Measurements from ENCODE around the gene NADSYN1. TPM values are rescaled to one million over a fixed set of nuclear protein-coding genes. Genes with fewer than 3 reads are reported as not detected.

NADSYN1 gene
- total RNA-seq, 3 donors from 2014 or later (not counting 1 experiment from before 2014, with no cell fraction given): 134 to 156 (median 150) TPM

DNA sequence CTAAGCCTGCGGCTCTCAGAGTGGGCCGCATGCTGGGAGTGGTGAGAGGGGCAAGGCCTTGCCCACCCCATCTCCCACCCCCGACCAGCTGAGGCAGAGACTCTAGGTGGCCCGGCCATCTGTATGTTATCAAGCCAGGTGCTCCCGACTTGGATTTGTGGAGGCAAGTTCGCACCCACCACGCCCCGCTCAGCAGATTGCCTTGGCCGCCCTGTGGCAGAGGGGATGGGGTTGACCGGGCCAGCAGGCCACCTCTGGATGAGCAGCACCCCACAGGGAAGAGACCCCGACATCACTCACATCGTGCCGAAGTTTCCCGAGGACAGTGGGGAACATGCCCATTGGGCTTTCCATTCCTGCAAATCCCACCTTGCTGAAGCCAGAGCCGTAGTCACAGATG lies 45.6 kb upstream of the NADSYN1 start:
- TF ChIP-seq, protein P1, sequence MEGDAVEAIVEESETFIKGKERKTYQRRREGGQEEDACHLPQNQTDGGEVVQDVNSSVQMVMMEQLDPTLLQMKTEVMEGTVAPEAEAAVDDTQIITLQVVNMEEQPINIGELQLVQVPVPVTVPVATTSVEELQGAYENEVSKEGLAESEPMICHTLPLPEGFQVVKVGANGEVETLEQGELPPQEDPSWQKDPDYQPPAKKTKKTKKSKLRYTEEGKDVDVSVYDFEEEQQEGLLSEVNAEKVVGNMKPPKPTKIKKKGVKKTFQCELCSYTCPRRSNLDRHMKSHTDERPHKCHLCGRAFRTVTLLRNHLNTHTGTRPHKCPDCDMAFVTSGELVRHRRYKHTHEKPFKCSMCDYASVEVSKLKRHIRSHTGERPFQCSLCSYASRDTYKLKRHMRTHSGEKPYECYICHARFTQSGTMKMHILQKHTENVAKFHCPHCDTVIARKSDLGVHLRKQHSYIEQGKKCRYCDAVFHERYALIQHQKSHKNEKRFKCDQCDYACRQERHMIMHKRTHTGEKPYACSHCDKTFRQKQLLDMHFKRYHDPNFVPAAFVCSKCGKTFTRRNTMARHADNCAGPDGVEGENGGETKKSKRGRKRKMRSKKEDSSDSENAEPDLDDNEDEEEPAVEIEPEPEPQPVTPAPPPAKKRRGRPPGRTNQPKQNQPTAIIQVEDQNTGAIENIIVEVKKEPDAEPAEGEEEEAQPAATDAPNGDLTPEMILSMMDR (IDR thresholded peaks at IDR 0.05): no peak
- DNase-seq: no peak

DNA sequence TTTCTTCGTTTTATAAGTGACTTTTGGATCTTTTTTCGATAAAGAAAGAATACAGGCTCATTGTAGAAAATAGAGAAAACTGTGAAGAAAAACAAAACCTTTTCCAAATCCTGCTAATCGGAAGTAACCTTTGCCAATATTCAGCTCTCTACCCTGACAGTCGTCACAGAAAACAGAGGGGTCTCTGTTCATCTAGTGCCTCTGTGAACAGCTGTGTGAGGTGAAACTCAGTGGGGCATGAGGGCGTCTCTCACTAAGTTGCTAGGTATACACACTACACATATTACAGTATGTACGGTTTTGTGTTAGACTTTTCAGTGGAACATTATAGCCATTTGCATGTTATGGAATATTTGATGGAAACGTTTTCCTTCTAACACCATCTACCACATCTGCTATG lies 44.2 kb upstream of the NADSYN1 start:
- 69% methylated on average over 2 of the region's 7 CpGs for WGBS (ENCODE audit: insufficient coverage)
- ATAC-seq: no peak

More for the DNA sequence above, 45.6 kb upstream of the NADSYN1 start:
- Mint-ChIP-seq H3K27me3 (ENCODE audit: low read depth in 2 of 2) (peaks cover 0 to 15% of the 10 kb centered on the region in 2 donors), H3K4me3 (no peak overlapping the region), H3K9me3 (peaks cover 6 to 9% of the 10 kb centered on the region in 2 donors), H3K4me1 (peaks cover 0 to 5% of the 10 kb centered on the region in 2 donors), H3K36me3 (no peaks in the 10 kb centered on the region), H3K27ac (no peak overlapping the region)
- intact Hi-C loops (cut with micrococcal nuclease): no loop called here
- Histone ChIP-seq H3K27ac (ENCODE audit: low read length) (no peak overlapping the region), H3K36me3 (ENCODE audit: control insufficient read depth, insufficient read depth, low read length) (no peaks in the 10 kb centered on the region), H3K27me3 (ENCODE audit: control insufficient read depth, insufficient read depth, low read length) (no peaks in the 10 kb centered on the region), H3K4me1 (ENCODE audit: control insufficient read depth, insufficient read depth, low read length) (no peaks in the 10 kb centered on the region), H3K4me3 (ENCODE audit: low read length) (no peak overlapping the region), H3K9me3 (ENCODE audit: control insufficient read depth, insufficient read depth, low read length) (no peaks in the 10 kb centered on the region)
- WGBS (ENCODE audit: insufficient coverage): 88% methylated on average over 15 of the region's 15 CpGs
- no peak for ATAC-seq

DNA sequence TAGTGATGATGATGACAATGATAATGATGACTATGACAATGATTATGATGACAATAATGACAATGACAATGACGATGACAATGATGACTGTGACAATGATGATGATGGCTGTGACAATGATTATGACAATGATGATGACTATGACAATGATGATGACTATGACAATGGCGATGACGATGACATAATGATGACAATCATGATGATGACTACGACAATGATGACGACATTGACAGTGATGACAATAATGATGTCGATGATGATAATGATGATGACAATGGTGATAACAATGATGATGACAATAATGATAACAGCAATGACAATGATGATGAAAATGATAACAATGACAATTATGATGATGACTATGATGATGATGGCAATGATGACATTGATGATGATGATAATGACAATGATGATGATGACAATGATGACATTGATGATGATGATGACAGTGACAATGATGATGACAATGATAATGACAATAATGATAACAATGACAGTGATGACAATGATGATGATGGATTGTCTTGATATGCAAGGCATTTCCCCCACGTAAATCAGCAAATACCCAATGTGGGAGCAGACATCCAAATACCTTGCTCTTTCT lies 42.5 kb upstream of the NADSYN1 start:
- no peaks in the 10 kb centered on the region for H3K9me3 ChIP-seq (ENCODE audit: control insufficient read depth, insufficient read depth, low read length)
- 78% methylated on average over 6 of the region's 7 CpGs for WGBS (ENCODE audit: insufficient coverage)
- no peak overlapping the region for H3K27ac ChIP-seq (ENCODE audit: low read length)
- intact Hi-C loops (cut with micrococcal nuclease): no loop called here
- no peak for DNase-seq
- no peaks in the 10 kb centered on the region for H3K4me1 ChIP-seq (ENCODE audit: control insufficient read depth, insufficient read depth, low read length)
- H3K4me3 ChIP-seq (ENCODE audit: low read length): no peak overlapping the region
- no peaks in the 10 kb centered on the region for H3K36me3 ChIP-seq (ENCODE audit: control insufficient read depth, insufficient read depth, low read length)
- H3K36me3 Mint-ChIP-seq: no peaks in the 10 kb centered on the region
- no peak for ATAC-seq
- H3K9me3 Mint-ChIP-seq: peaks cover 0 to 8% of the 10 kb centered on the region in 2 donors
- no peak overlapping the region for H3K27ac Mint-ChIP-seq
- H3K27me3 ChIP-seq (ENCODE audit: control insufficient read depth, insufficient read depth, low read length): no peaks in the 10 kb centered on the region
- H3K4me1 Mint-ChIP-seq: peaks cover 0 to 5% of the 10 kb centered on the region in 2 donors
- no peak overlapping the region for H3K4me3 Mint-ChIP-seq
- TF ChIP-seq, protein P1 (IDR thresholded peaks at IDR 0.05): no peak
- peaks cover 6 to 22% of the 10 kb centered on the region in 2 donors for H3K27me3 Mint-ChIP-seq (ENCODE audit: low read depth in 2 of 2)

More for the DNA sequence above, 44.2 kb upstream of the NADSYN1 start:
- no peaks in the 10 kb centered on the region for H3K36me3 ChIP-seq (ENCODE audit: control insufficient read depth, insufficient read depth, low read length)
- peaks cover under 1 to 15% of the 10 kb centered on the region in 2 donors for H3K27me3 Mint-ChIP-seq (ENCODE audit: low read depth in 2 of 2)
- no peak overlapping the region for H3K27ac Mint-ChIP-seq
- no peak overlapping the region for H3K4me3 Mint-ChIP-seq
- H3K4me3 ChIP-seq (ENCODE audit: low read length): no peak overlapping the region
- H3K4me1 ChIP-seq (ENCODE audit: control insufficient read depth, insufficient read depth, low read length): no peaks in the 10 kb centered on the region
- no peak for DNase-seq
- H3K27ac ChIP-seq (ENCODE audit: low read length): no peak overlapping the region
- no peaks in the 10 kb centered on the region for H3K9me3 ChIP-seq (ENCODE audit: control insufficient read depth, insufficient read depth, low read length)
- no peaks in the 10 kb centered on the region for H3K36me3 Mint-ChIP-seq
- peaks cover 2 to 7% of the 10 kb centered on the region in 2 donors for H3K9me3 Mint-ChIP-seq
- H3K4me1 Mint-ChIP-seq: peaks cover 0 to 5% of the 10 kb centered on the region in 2 donors
- TF ChIP-seq, protein P1 (IDR thresholded peaks at IDR 0.05): no peak
- intact Hi-C loops (cut with micrococcal nuclease): no loop called here
- no peaks in the 10 kb centered on the region for H3K27me3 ChIP-seq (ENCODE audit: control insufficient read depth, insufficient read depth, low read length)

DNA sequence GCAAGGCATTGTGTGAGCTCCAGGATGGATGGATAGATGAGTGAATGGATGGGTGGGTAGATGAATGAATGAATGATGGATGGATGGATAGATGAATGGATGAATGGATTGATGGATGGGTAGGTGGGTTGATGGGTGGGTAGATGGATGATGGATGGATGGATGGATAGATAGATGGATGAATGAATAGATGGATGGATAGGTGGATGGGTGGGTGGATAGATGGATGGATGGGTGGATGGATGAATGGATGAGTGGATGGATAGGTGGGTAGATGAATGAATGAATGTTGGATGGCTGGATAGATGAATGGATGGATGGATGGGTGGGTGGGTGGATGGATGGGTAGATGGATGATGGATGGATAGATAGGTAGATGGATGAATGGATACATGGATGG lies 38.4 kb upstream of the NADSYN1 start:
- Mint-ChIP-seq H3K27me3 (ENCODE audit: low read depth in 2 of 2) (peaks cover 6 to 22% of the 10 kb centered on the region in 2 donors), H3K27ac (no peak overlapping the region), H3K36me3 (no peaks in the 10 kb centered on the region), H3K4me1 (peaks cover 0 to 5% of the 10 kb centered on the region in 2 donors), H3K4me3 (no peak overlapping the region), H3K9me3 (peaks cover 0 to 8% of the 10 kb centered on the region in 2 donors)
- H3K4me3 ChIP-seq (ENCODE audit: low read length): no peak overlapping the region
- H3K4me1 ChIP-seq (ENCODE audit: control insufficient read depth, insufficient read depth, low read length): peaks cover 4% of the 10 kb centered on the region
- H3K27me3 ChIP-seq (ENCODE audit: control insufficient read depth, insufficient read depth, low read length): no peaks in the 10 kb centered on the region
- no peak for ATAC-seq
- TF ChIP-seq, protein P1 (IDR thresholded peaks at IDR 0.05): no peak
- DNase-seq: no peak
- intact Hi-C loops (cut with micrococcal nuclease): no loop called here
- no peaks in the 10 kb centered on the region for H3K36me3 ChIP-seq (ENCODE audit: control insufficient read depth, insufficient read depth, low read length)
- H3K9me3 ChIP-seq (ENCODE audit: control insufficient read depth, insufficient read depth, low read length): no peaks in the 10 kb centered on the region
- H3K27ac ChIP-seq (ENCODE audit: low read length): no peak overlapping the region

Measured in natural killer cell (primary cell).